ENCODE measurements around the gene EML1.

DNA sequence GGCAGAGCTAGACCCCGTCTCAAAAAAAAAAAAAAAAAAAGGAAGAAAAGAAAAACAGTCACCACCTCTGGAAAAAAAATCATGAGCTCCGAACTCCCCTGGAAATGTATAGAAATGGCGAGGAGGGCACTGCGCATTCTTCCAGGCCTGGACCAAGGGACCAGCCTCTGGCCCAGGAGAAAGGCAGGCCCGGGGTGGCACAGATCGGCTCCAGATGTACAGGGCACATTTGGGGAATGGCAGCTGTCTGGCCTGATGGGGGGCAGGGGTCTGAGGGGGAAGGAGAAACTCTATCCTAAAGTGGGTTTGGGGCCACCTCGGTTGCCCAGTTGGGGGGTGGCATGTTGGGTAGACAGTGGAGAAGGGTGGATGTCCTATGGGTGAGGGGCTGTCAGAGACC, 46.0 kb upstream of the EML1 start:
- TF ChIP-seq, protein P1, sequence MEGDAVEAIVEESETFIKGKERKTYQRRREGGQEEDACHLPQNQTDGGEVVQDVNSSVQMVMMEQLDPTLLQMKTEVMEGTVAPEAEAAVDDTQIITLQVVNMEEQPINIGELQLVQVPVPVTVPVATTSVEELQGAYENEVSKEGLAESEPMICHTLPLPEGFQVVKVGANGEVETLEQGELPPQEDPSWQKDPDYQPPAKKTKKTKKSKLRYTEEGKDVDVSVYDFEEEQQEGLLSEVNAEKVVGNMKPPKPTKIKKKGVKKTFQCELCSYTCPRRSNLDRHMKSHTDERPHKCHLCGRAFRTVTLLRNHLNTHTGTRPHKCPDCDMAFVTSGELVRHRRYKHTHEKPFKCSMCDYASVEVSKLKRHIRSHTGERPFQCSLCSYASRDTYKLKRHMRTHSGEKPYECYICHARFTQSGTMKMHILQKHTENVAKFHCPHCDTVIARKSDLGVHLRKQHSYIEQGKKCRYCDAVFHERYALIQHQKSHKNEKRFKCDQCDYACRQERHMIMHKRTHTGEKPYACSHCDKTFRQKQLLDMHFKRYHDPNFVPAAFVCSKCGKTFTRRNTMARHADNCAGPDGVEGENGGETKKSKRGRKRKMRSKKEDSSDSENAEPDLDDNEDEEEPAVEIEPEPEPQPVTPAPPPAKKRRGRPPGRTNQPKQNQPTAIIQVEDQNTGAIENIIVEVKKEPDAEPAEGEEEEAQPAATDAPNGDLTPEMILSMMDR (IDR thresholded peaks at IDR 0.05): no peak
- no peak for TF ChIP-seq EZH2phosphoT487 (IDR thresholded peaks at IDR 0.05)
- no peak for TF ChIP-seq EZH2 (IDR thresholded peaks at IDR 0.05)

Data from neural progenitor cell (in vitro differentiated cells).